Thoracic aorta endothelial cell (primary cell): ENCODE measurements around the gene OR6B3. TPM values are rescaled to one million over a fixed set of nuclear protein-coding genes. Genes with fewer than 3 reads are reported as not detected.

ENCODE experiments used
- total RNA-seq: library from RNA; depleted of rRNA; stranded (reverse); fragments of >200 nt; gene quantifications from 2 replicates; pipeline ENCODE4 v1.2.3, GENCODE V29; 2012

Gene OR6B3
- total RNA-seq, result not detected in 2 replicates

DNA sequence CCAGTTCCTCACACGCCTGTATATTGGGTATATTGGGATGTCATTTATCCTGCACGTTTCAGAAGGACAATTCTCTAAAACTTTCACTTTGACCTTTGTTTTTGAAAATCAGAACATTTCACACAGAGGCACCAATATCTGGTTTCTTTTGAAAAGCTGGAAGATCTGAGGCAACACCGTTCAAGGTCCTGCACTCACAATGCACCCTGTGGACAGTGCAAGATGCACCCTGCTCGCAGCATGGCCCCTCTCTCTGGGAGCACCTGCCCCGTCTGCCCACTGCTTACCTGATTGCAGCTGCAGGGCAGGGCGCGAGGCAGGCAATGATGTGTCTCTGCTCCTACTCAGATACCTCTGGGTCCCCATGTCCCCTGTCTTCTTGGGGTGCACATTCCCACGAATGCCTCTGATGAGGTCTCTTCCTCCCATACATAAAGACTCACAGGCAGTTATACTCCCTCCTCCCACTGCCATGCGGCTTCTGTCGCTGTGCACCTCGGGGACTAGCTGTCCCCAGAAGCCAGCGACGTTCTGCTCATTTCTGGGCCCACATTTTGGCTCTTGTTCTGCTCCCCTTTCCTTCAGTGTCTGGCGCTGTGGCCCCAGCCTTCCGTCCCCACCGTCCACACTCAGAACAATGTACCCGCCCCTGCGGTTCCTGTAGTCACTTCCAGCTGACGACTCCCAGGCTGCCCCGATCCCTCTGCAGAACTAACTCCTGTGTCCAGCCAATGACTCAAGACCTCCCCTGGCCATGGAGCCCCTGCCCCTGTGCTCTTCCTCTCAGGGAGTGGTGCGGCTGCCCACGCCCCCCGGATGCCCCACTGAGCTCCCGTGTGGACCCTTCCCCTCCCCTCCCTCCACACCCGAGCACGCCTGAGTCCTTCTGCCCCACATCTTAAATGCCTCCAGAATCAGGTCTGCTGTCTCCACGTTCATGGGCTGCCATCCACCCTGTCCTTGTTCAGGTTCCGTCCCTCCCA is at the start of gene OR6B3:
Gene OR6B3 (minus strand): TSS at position 349 of the 983 bp plus-strand sequence.

DNA sequence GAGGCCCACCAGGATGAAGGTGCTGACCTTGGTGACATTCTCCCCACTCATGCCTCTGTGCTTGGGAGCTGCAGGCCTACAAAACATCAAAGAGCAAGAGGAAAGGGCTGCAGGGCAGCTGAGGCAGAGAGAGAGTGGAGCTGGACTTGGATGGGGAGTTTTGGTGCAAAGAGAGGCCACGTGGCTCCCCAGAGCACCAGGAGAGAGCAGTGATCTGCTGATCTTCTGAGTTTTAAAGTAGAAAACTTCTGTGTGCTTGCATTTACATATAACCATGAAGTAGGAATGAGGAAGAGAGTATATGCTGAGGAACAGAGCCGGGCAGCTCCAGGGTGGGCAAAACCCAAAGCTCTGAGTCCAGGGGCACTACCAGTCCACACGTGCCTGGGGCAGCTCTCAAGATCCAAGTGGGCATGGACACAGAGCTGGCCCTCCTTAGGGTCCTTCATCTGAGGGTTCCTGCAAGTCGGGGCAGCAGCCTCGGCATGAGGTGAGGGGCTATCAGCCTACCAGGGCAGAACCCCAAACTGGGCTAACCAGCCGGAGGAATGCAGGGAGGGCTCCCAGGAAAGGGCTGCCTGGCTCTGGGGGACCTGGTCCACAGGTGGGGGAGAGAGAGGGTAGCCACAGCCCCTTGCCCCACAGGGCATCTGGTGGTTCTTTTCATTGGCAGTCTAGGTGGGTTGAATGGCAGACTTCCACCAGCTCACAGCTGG is 22.8 kb downstream of the OR6B3 start, which contains the start of gene OR6B2:
Gene OR6B2 (minus strand): TSS at position 51 of the 716 bp plus-strand sequence. CDS start 0 bp downstream, at position 51.

Other genes starting within 250 kb of the OR6B3 start
- gene NDUFA10, start 28.2 kb downstream of the OR6B3 start, total RNA-seq, result 98.8 and 99.9 TPM in 2 replicates
- not detected in 2 replicates for gene OR6B2, start 23.1 kb downstream of the OR6B3 start, total RNA-seq
- gene COPS9, start 82.8 kb upstream of the OR6B3 start, total RNA-seq, result 86.7 and 140 TPM in 2 replicates
- not detected in 2 replicates for gene OTOS, start 87.1 kb upstream of the OR6B3 start, total RNA-seq